HFF-Myc (cell line): Measurements from ENCODE around the gene JARID2.

Experiments
- DNase-seq: peaks from one replicate; pipeline ENCODE4 v3.0.0-alpha.2; 2011; ENCODE audit warnings: low read depth; ENCODE audit errors: extremely low read depth
- H3K4me3 ChIP-seq: replicated peaks from 2 replicates; pipeline ENCODE4 v1.5.1; 2011; ENCODE audit warnings: low read depth, mild to moderate bottlenecking, control low read depth, low read length
- TF ChIP-seq, protein P1 (sequence below): IDR thresholded peaks from 2 replicates; pipeline ENCODE4 v1.5.1; 2012; ENCODE audit warnings: mild to moderate bottlenecking, low read depth, low read length, control low read depth; ENCODE audit errors: missing control alignments

The JARID2 gene

DNA sequence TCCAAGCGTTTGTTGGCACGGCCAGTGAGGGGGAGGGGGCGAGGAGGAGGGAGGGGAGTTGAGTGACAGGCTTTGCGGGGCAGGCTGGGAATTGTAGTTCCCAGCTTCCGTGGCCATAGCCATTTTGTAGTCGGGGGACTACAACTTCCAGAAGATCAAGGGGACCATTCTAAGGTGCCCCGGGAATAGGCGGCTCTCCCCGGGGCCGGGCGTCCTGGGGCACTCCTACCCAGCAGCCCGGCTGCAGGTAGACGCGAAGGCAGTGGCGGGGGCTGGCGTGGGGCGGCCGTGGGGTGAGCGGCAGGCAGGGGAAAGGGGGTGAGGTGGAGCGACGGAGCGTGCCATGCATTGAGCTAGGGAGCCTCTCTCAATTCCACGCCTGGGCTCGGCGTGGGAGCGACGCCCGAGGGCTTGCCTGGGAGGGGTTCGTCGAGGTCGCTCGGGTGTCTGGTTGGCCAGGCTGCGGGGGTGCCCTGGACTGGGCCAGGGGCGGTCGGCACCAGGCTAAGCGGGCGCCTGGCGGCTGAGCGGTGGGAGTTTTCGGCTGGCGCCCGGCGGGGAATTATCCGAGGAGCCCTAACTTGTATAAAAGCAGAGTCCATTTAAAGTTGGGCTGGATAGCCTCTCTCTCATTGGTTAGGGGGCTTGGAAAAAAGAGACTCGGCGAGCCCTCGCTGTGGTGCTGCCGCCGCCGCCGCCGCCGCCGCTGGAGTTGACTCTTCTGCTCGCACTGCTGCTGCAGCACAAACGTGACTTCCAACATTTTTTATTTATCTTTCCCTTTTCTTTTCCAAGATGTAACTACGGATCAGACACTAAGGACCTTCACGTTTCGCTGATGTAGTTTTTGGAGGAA lies at the start of gene JARID2:
Gene JARID2, plus strand, starts transcription at position 709 of the 856 bp plus-strand sequence. CDS start 471 bp downstream, outside the sequence.
- peak within 1 kb of the TSS; percentile 85 for H3K4me3 ChIP-seq
- TF ChIP-seq, protein P1, sequence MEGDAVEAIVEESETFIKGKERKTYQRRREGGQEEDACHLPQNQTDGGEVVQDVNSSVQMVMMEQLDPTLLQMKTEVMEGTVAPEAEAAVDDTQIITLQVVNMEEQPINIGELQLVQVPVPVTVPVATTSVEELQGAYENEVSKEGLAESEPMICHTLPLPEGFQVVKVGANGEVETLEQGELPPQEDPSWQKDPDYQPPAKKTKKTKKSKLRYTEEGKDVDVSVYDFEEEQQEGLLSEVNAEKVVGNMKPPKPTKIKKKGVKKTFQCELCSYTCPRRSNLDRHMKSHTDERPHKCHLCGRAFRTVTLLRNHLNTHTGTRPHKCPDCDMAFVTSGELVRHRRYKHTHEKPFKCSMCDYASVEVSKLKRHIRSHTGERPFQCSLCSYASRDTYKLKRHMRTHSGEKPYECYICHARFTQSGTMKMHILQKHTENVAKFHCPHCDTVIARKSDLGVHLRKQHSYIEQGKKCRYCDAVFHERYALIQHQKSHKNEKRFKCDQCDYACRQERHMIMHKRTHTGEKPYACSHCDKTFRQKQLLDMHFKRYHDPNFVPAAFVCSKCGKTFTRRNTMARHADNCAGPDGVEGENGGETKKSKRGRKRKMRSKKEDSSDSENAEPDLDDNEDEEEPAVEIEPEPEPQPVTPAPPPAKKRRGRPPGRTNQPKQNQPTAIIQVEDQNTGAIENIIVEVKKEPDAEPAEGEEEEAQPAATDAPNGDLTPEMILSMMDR, result no peak
- peak; percentile 82 for DNase-seq

DNA sequence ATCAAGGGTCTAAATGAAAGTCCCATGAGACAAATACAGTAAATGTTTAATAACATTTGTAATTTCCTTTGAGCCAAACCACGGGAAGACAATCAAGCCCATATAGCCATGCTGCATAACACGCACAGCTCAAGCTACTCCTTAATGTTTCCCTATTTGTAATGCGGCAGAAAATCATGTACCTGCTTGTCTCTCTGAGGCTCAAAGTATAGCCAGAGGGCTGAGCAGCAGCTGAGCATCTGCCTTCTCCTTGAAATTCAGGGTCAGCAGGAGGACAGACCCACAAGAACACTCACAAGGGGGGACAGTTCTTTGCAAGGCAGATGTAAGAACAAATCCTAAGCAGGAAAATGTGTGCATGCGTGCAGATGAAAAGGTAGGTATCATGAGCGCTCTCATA lies 45.8 kb upstream of the JARID2 start:
- TF ChIP-seq, protein P1, result no peak
- H3K4me3 ChIP-seq, result no peak overlapping the region
- no peak for DNase-seq

DNA sequence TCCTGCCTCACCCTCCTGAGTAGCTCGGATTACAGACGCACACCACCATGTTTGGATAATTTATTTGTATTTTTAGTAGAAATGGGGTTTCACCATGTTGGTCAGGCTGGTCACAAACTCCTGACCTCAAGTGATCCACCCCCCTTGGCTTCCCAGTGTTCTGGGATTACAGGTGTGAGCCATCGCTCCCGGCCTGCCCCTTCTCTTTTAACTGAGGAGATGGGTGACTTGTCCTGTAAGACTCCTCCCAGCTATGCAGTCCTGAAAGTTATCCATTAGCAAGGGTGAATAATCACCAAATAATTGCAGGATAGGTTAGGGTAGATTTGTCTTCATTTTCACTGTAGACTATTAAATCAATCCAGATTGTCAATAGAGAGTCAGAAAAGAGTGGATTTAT lies 40.5 kb upstream of the JARID2 start:
- DNase-seq, result no peak
- TF ChIP-seq, protein P1, result no peak
- no peak overlapping the region for H3K4me3 ChIP-seq

DNA sequence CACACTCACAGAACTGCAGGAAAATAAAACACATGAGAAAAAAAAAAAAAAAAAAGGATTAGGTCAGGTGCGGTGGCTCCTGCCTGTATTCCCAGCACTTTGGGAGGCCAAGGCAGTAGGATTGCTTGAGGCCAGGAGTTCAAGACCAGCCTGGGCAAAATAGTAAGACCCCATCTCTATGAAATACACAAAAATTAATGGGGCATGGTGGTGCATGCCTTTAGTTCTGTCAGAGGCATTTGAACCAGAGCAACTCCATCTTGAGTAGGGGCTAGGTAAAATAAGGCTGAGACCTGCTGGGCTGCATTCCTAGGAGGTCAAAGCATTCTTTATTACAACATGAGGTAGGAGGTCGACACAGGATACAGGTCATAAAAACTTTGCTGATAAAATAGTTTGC lies 39.0 kb upstream of the JARID2 start:
- H3K4me3 ChIP-seq, result no peak overlapping the region
- DNase-seq, result no peak
- TF ChIP-seq, protein P1, result no peak

DNA sequence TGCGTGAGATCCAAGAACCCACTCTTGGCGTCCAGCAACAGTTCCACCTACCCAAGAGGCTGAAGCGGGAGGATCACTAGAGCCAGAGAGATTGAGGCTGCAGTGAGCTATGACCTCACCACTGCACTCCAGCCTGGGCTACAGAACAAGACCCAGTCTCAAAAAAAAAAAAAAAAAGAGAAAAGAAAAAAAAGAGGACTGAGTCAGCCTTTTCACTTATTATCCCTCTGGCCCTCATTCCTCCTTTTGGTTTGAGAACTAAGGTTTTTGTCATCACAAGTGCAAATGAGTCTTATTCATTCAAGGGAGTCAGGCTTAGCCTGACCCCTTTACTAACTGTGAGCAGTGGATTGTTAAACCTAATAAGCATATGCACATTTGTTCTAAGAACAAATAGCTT lies 37.9 kb upstream of the JARID2 start:
- no peak for DNase-seq
- H3K4me3 ChIP-seq, result no peak overlapping the region
- TF ChIP-seq, protein P1, result no peak

DNA sequence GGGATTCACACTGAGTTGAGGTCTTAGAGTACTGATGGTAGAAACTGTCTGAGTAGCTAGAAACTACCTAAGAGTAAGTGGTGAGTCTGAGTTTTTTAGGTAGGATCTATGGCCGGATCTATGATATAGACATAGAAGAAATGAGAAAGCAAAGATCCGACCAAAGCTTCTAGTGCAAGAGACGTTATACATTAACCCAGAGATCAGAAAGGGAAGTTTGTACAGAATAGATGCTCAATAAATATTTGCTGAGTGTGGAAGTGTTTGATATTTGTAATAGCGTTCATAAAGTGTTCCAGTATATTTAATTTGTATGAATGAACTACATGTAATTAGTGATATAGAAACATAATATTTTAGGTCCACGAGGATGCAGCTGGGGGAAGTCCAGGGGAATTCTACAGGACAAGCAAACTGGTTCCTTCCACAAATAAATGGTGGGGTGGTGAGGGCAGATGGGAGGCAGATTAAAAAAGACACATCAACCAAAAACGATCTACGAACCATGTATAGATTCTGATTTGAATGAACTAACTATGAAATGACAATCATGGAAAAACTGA lies 31.9 kb upstream of the JARID2 start:
- H3K4me3 ChIP-seq, result no peak overlapping the region
- TF ChIP-seq, protein P1, result no peak
- no peak for DNase-seq

DNA sequence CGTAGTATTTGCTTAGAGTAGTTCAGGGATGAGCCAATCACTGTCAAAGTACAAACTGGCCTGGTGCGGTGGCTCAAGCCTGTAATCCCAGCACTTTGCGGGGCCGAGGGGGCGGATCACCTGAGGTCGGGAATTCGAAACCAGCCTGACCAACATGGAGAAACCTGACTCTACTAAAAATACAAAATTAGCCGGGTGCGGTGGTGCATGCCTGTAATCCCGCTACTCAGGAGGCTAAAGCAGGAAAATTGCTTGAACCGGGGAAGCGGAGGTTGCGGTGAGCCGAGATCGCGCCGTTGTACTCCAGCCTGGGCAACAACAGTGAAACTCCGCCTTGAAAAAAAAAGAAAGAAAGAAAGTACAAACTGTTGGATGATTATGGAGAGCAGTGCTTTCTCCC lies 27.5 kb upstream of the JARID2 start:
- no peak for DNase-seq
- TF ChIP-seq, protein P1, result no peak

More for the DNA sequence above, 27.5 kb upstream of the JARID2 start:
- H3K4me3 ChIP-seq, result no peak overlapping the region
